GM12891 (cell line): ENCODE results near the gene MBOAT2.

Experiments used
- PAX5 ChIP-seq: IDR thresholded peaks from 2 replicates; pipeline ENCODE4 v1.6.1; 2011; ENCODE audit warnings: low read length, moderate library complexity, mild to moderate bottlenecking; ENCODE audit not compliant: insufficient read depth, severe bottlenecking
- POLR2A ChIP-seq: IDR thresholded peaks from 2 replicates; pipeline ENCODE4 v1.6.1; 2011; ENCODE audit warnings: low read depth, low read length, control low read depth
- POLR2AphosphoS5 ChIP-seq: IDR thresholded peaks from 2 replicates; pipeline ENCODE4 v1.6.1; 2011; ENCODE audit warnings: low read depth, low read length, control low read depth
- SPI1 ChIP-seq: IDR thresholded peaks from 2 replicates; pipeline ENCODE4 v1.6.1; 2011; ENCODE audit warnings: low read depth, low read length, control low read depth
- TAF1 ChIP-seq: IDR thresholded peaks from 2 replicates; pipeline ENCODE4 v1.6.1; 2011; ENCODE audit warnings: low read depth, low read length, control low read depth

DNA sequence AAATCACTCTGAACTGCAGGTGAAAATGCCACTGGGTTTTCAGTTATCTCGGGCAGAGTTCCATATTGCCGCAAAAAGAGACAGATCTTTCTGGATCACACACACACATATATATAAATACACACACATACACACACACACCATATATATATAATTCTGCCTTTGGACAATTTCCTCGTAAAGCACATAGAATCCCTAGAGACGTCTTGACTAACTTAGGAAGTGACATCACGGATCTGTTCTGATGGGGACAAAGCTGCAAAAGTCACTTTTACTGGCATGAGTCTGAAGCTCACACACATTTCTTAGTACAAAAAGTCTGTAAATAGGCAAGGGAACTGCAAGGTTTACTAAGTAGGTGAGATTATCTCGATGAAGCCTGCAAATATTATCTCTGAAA, 28.6 kb upstream of the MBOAT2 start:
- TF ChIP-seq TAF1 (no peak), PAX5 (no peak), POLR2A (no peak), POLR2AphosphoS5 (no peak), SPI1 (no peak)
